Measurements from ENCODE around the gene PAX4. TPM values are rescaled to one million over a fixed set of nuclear protein-coding genes. Genes with fewer than 3 reads are reported as not detected.

Gene PAX4
- total and polyA plus RNA-seq, 2 of the 4 experiments (the other 2 are of a cell fraction) = not detected

DNA sequence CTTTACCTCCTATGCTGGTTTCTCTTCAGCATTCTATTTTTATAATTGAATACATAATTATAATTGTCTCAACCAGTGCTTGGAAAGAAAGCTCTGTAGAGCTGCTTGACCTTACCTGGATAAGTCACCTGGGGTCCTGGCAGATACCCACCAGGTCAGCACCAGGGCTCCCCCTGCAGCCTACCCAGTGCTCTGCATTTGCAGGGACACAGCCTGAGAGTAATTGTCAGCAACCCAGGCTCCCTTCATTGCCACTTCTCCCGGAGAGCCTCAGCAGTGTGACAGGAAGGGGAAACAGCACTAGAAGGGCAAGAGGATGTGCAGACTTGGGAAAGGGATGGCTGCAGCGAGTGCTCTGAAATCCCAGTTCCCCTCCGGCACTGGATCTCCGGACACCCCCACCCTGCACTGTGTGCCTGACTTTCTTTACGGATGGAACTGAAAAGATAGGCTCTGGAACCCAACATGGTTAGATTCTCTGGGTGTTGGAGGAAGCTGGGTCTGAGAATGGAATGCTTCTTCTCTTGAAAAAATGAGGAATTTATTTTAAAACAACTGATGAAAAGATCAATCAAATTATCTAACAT is 11.4 kb upstream of the PAX4 start:
- no CpG with 5 or more reads among the region's 5 CpGs for WGBS, 2 experiments (ENCODE audit: extremely low coverage in 2 of 2, insufficient read length in 1 of 2)
- Histone ChIP-seq H4K5ac (ENCODE audit: low read depth, low read length) (no peak overlapping the region), H3K18ac (ENCODE audit: low read depth, low read length) (no peak overlapping the region), H3K4ac (ENCODE audit: low read depth, low read length) (no peak overlapping the region), H2AK9ac (replicated peaks; ENCODE audit: low read depth, low read length, poor library complexity) (no peak overlapping the region), H3K4me1 (ENCODE audit: control insufficient read depth, insufficient read depth, low read length) (peaks cover 6% of the 10 kb centered on the region), H3K9me3 (ENCODE audit: control insufficient read depth, insufficient read depth, low read length) (no peaks in the 10 kb centered on the region), H3K4me2 (ENCODE audit: low read depth, low read length) (no peak overlapping the region), H2AFZ (replicated peaks; ENCODE audit: low read length, poor library complexity) (peak overlapping the region; percentile 45), H2BK120ac (ENCODE audit: low read depth, low read length) (no peak overlapping the region), H3K56ac (ENCODE audit: extremely low read depth, insufficient read depth, low read length) (no peak overlapping the region), H3K23ac (ENCODE audit: low read depth, low read length) (no peak overlapping the region), H3K27me3 (ENCODE audit: control insufficient read depth, insufficient read depth, low read length) (peaks cover 4% of the 10 kb centered on the region; the same call in 1 of the 2 replicates), H2BK20ac (ENCODE audit: low read depth, low read length) (no peak overlapping the region), H2BK15ac (ENCODE audit: low read depth, low read length) (no peak overlapping the region), H2BK5ac (ENCODE audit: low read depth, low read length, poor library complexity, severe bottlenecking) (no peak overlapping the region), H3K4me3 (ENCODE audit: insufficient read depth, low read depth, low read length) (no peak overlapping the region), H4K20me1 (ENCODE audit: insufficient read depth, low read length) (no peaks in the 10 kb centered on the region), H3K36me3 (ENCODE audit: control insufficient read depth, insufficient read depth, low read length) (no peaks in the 10 kb centered on the region), H3K14ac (replicated peaks; ENCODE audit: low read depth, low read length) (no peak overlapping the region), H3K27ac (ENCODE audit: insufficient read depth, low read length) (no peak overlapping the region), H3K9me1 (ENCODE audit: insufficient read depth, low read length) (no peaks in the 10 kb centered on the region), H3K9ac (ENCODE audit: low read depth, low read length) (no peak overlapping the region), H2AK5ac (ENCODE audit: low read depth, low read length) (no peak overlapping the region), H4K91ac (ENCODE audit: insufficient read depth, low read depth, low read length) (no peak overlapping the region), H4K8ac (ENCODE audit: low read depth in 2 of 2, low read length in 2 of 2) (no peak overlapping the region), H3K79me1 (ENCODE audit: low read depth in 1 of 2, low read length in 2 of 2) (no peaks in the 10 kb centered on the region)
- ChIA-PET POLR2A (ENCODE audit: unreplicated experiment) (no interaction called here), CTCF (interaction anchor here (0.7 to 1.1 kb wide), 4 partner anchors 26 to 78 kb away, joined by 3 to 8 read pairs (median 4); no protein-coding TSS in a partner anchor)
- in situ Hi-C loops (cut with MboI; ENCODE audit: low sequenced_read_pairs) = no loop called here
- TF ChIP-seq, protein P1, sequence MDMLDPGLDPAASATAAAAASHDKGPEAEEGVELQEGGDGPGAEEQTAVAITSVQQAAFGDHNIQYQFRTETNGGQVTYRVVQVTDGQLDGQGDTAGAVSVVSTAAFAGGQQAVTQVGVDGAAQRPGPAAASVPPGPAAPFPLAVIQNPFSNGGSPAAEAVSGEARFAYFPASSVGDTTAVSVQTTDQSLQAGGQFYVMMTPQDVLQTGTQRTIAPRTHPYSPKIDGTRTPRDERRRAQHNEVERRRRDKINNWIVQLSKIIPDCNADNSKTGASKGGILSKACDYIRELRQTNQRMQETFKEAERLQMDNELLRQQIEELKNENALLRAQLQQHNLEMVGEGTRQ (IDR thresholded peaks at IDR 0.05; ENCODE audit: low read depth, low read length) = no peak
- TF ChIP-seq MAFK (IDR thresholded peaks at IDR 0.05; ENCODE audit: low read depth, low read length) (no peak), CHD1 (IDR thresholded peaks at IDR 0.05; ENCODE audit: low read depth, low read length) (no peak), FOS (IDR thresholded peaks at IDR 0.05; ENCODE audit: low read depth, low read length) (no peak), SMC3 (IDR thresholded peaks at IDR 0.05; ENCODE audit: low read depth, low read length) (no peak), RFX5 (IDR thresholded peaks at IDR 0.05; ENCODE audit: low read depth, low read length) (no peak), MXI1 (IDR thresholded peaks at IDR 0.05; ENCODE audit: borderline replicate concordance, low read depth, low read length) (no peak)
- TF ChIP-seq, protein P2, sequence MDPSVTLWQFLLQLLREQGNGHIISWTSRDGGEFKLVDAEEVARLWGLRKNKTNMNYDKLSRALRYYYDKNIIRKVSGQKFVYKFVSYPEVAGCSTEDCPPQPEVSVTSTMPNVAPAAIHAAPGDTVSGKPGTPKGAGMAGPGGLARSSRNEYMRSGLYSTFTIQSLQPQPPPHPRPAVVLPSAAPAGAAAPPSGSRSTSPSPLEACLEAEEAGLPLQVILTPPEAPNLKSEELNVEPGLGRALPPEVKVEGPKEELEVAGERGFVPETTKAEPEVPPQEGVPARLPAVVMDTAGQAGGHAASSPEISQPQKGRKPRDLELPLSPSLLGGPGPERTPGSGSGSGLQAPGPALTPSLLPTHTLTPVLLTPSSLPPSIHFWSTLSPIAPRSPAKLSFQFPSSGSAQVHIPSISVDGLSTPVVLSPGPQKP (IDR thresholded peaks at IDR 0.05; ENCODE audit: borderline replicate concordance, low read depth, low read length) = no peak
- TF ChIP-seq, protein P3, sequence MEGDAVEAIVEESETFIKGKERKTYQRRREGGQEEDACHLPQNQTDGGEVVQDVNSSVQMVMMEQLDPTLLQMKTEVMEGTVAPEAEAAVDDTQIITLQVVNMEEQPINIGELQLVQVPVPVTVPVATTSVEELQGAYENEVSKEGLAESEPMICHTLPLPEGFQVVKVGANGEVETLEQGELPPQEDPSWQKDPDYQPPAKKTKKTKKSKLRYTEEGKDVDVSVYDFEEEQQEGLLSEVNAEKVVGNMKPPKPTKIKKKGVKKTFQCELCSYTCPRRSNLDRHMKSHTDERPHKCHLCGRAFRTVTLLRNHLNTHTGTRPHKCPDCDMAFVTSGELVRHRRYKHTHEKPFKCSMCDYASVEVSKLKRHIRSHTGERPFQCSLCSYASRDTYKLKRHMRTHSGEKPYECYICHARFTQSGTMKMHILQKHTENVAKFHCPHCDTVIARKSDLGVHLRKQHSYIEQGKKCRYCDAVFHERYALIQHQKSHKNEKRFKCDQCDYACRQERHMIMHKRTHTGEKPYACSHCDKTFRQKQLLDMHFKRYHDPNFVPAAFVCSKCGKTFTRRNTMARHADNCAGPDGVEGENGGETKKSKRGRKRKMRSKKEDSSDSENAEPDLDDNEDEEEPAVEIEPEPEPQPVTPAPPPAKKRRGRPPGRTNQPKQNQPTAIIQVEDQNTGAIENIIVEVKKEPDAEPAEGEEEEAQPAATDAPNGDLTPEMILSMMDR (conservative IDR thresholded peaks at IDR 0.05; ENCODE audit: low read depth, low read length) = peak; percentile 40
- intact Hi-C loops (cut with micrococcal nuclease) = no loop called here
- ATAC-seq (ENCODE audit: low read depth) (no peak), DNase-seq (no peak)
- dilution Hi-C loops (cut with HindIII; ENCODE audit: low sequenced_read_pairs, unreplicated experiment) = no loop called here
- BruUV-seq (replicated peaks) = no TSS peak

Measured in IMR-90 (cell line).